Neuronal stem cell (in vitro differentiated cells): ENCODE results near the gene TXNDC5. TPM values are rescaled to one million over a fixed set of nuclear protein-coding genes. Genes with fewer than 3 reads are reported as not detected.

Source experiments
- DNase-seq: peaks from one replicate; pipeline ENCODE4 v3.0.0-alpha.2; 2013; ENCODE audit warnings: low spot score
- H2AFZ ChIP-seq: one replicate; pipeline ENCODE4 v1.6.1; 2013; ENCODE audit warnings: mild to moderate bottlenecking, low read length, inconsistent platforms
- H2AK5ac ChIP-seq: 2 replicates; pipeline ENCODE4 v1.6.1; 2013; ENCODE audit warnings: low read depth, mild to moderate bottlenecking, inconsistent platforms, low read length, moderate library complexity, mixed read lengths
- H2BK120ac ChIP-seq: 2 replicates; pipeline ENCODE4 v1.6.1; 2013; ENCODE audit warnings: low read depth, mild to moderate bottlenecking, inconsistent platforms, low read length, moderate library complexity, mixed read lengths
- H2BK12ac ChIP-seq: one replicate; pipeline ENCODE4 v1.6.1; 2013; ENCODE audit warnings: low read length, inconsistent platforms
- H2BK15ac ChIP-seq: 2 replicates; pipeline ENCODE4 v1.6.1; 2013; ENCODE audit warnings: mild to moderate bottlenecking, low read length, inconsistent platforms, mixed read lengths
- H2BK5ac ChIP-seq: one replicate; pipeline ENCODE4 v1.6.1; 2013; ENCODE audit warnings: inconsistent platforms, mild to moderate bottlenecking, low read length, moderate library complexity
- H3K14ac ChIP-seq: one replicate; pipeline ENCODE4 v1.6.1; 2013; ENCODE audit warnings: low read length, inconsistent platforms
- H3K18ac ChIP-seq: 2 replicates; pipeline ENCODE4 v1.6.1; 2013; ENCODE audit warnings: low read length, inconsistent platforms
- H3K23ac ChIP-seq: 2 replicates; pipeline ENCODE4 v1.6.1; 2013; ENCODE audit warnings: low read depth, mild to moderate bottlenecking, mixed read lengths, low read length, inconsistent platforms; ENCODE audit not compliant: poor library complexity
- H3K27ac ChIP-seq: replicated peaks from 3 replicates; pipeline ENCODE4 v1.5.1; 2013; ENCODE audit warnings: low read length, inconsistent platforms
- H3K27me3 ChIP-seq, 3 experiments: 2 replicates each; pipeline ENCODE4 v1.6.1; 2013; ENCODE audit warnings: low read length in 3 of 3, mild to moderate bottlenecking in 2 of 3, inconsistent platforms in 1 of 3, low read depth in 1 of 3, mixed read lengths in 1 of 3, moderate library complexity in 1 of 3; ENCODE audit not compliant: control insufficient read depth in 3 of 3, insufficient read depth in 3 of 3
- H3K36me3 ChIP-seq, 2 donors: replicated peaks in 1 of 2; 2 replicates each; pipeline ENCODE4 v1.6.1; 2013; ENCODE audit warnings: low read length in 2 of 2; ENCODE audit not compliant: control insufficient read depth in 2 of 2, insufficient read depth in 2 of 2
- H3K4ac ChIP-seq: 2 replicates; pipeline ENCODE4 v1.6.1; 2013; ENCODE audit warnings: inconsistent platforms, mild to moderate bottlenecking, low read length, moderate library complexity
- H3K4me1 ChIP-seq, 2 donors: 1 replicate in 1 of 2; 2 replicates in 1 of 2; pipeline ENCODE4 v1.6.1; 2013; ENCODE audit warnings: low read length in 2 of 2, low read depth in 1 of 2; ENCODE audit not compliant: control insufficient read depth in 2 of 2, insufficient read depth in 1 of 2
- H3K4me2 ChIP-seq: one replicate; pipeline ENCODE4 v1.6.1; 2013; ENCODE audit warnings: mild to moderate bottlenecking, low read length, inconsistent platforms; ENCODE audit not compliant: insufficient read depth, poor library complexity, severe bottlenecking
- H3K4me3 ChIP-seq, 2 donors: 2 replicates each; pipeline ENCODE4 v1.5.1; 2013; ENCODE audit warnings: low read length in 2 of 2, mild to moderate bottlenecking in 2 of 2, inconsistent platforms in 1 of 2, moderate library complexity in 1 of 2
- H3K79me1 ChIP-seq: one replicate; pipeline ENCODE4 v1.6.1; 2013; ENCODE audit warnings: low read depth, mild to moderate bottlenecking, inconsistent platforms, low read length, moderate library complexity
- H3K9ac ChIP-seq: one replicate; pipeline ENCODE4 v1.6.1; 2013; ENCODE audit warnings: mild to moderate bottlenecking, low read depth, low read length, inconsistent platforms; ENCODE audit not compliant: poor library complexity
- H3K9me3 ChIP-seq, 2 donors: replicated peaks in 1 of 2; 2 replicates each; pipeline versions ENCODE3 to v1.6.1; 2013; ENCODE audit warnings: low read length in 2 of 2, mild to moderate bottlenecking in 2 of 2, inconsistent platforms in 1 of 2, low read depth in 1 of 2, mixed read lengths in 1 of 2, moderate library complexity in 1 of 2; ENCODE audit not compliant: control insufficient read depth in 2 of 2, insufficient read depth in 1 of 2
- H4K8ac ChIP-seq: one replicate; pipeline ENCODE4 v1.6.1; 2013; ENCODE audit warnings: low read depth, mild to moderate bottlenecking, inconsistent platforms, low read length, moderate library complexity
- H4K91ac ChIP-seq: one replicate; pipeline ENCODE4 v1.6.1; 2013; ENCODE audit warnings: low read length, low read depth, mild to moderate bottlenecking, inconsistent platforms; ENCODE audit not compliant: poor library complexity
- WGBS, 2 donors: extraction: QIAGEN DNeasy Blood & Tissue Kit; methylation state at CpG; one replicate each; pipeline ENCODE4 v1.1.7; 2013; ENCODE audit warnings: missing lambda C conversion rate in 2 of 2, mixed read lengths in 1 of 2; ENCODE audit not compliant: insufficient read length in 2 of 2, insufficient replicate concordance in 1 of 2; ENCODE audit errors: extremely low coverage in 2 of 2; 5-methylcytosine and 5-hydroxymethylcytosine counted together
- polyA plus RNA-seq, 2 experiments: library from polyadenylated mRNA; stranded (reverse); fragments of 200-250 nt; gene quantifications; one replicate each; pipeline ENCODE4 v1.2.3, GENCODE V29; 2013

Gene TXNDC5
- polyA plus RNA-seq (2013, experiment 1 of 2), result 94.0 TPM
- 94.9 TPM for polyA plus RNA-seq (2013, experiment 2 of 2)

- Histone ChIP-seq H4K8ac (peak within 1 kb of the TSS; percentile 87), H2BK5ac (peak within 1 kb of the TSS; percentile 67), H2BK120ac (no peak within 1 kb of the TSS), H3K9ac (peak within 1 kb of the TSS; percentile 92), H2BK12ac (peak within 1 kb of the TSS; percentile 32), H3K23ac (peak within 1 kb of the TSS; percentile 82), H2BK15ac (peak within 1 kb of the TSS; percentile 99), H3K4me3 (peak within 1 kb of the TSS; percentile 75 to 89), H4K91ac (no peak within 1 kb of the TSS), H3K27me3 (peaks cover 0 to 49% (median 8%) of the 10 kb centered on the region in 3 experiments), H3K4me1 (peaks cover 4 to 11% of the 10 kb centered on the region in 2 donors), H3K14ac (peak within 1 kb of the TSS; percentile 91), H3K36me3 (peaks cover 0 to 2% of the 10 kb centered on the region in 2 donors), H3K18ac (peak within 1 kb of the TSS; percentile 97), H3K4ac (no peak within 1 kb of the TSS), H3K27ac (peak within 1 kb of the TSS; percentile 38), H2AK5ac (no peak within 1 kb of the TSS), H3K4me2 (peak within 1 kb of the TSS; percentile 87), H3K79me1 (peaks cover 3% of the 10 kb centered on the region), H3K9me3 (no peaks in the 10 kb centered on the region), H2AFZ (peak within 1 kb of the TSS; percentile 94)
- DNase-seq, result peak; percentile 81
- no CpG with 5 or more reads among the region's 75 CpGs for WGBS, 2 donors
Measured at GRCh38 chr6:7910654-7911344, at the start of gene TXNDC5. TSS of gene TXNDC5 (minus strand) at chr6:7910788. CDS start at chr6:7910776, 12 bp downstream.

- Histone ChIP-seq H4K8ac (no peak overlapping the region), H4K91ac (no peak overlapping the region), H3K4me3 (no peak overlapping the region), H2AK5ac (no peak overlapping the region), H2BK15ac (no peak overlapping the region), H2BK12ac (no peak overlapping the region), H2AFZ (no peak overlapping the region), H3K9ac (no peak overlapping the region), H3K27ac (no peak overlapping the region), H3K79me1 (no peaks in the 10 kb centered on the region), H3K23ac (no peak overlapping the region), H3K4ac (no peak overlapping the region), H3K14ac (no peak overlapping the region), H2BK5ac (no peak overlapping the region), H3K36me3 (no peaks in the 10 kb centered on the region), H3K27me3 (peaks cover 0 to 36% (median 0%) of the 10 kb centered on the region in 3 experiments), H3K4me1 (no peaks in the 10 kb centered on the region), H3K4me2 (no peak overlapping the region), H3K18ac (no peak overlapping the region), H3K9me3 (no peaks in the 10 kb centered on the region), H2BK120ac (no peak overlapping the region)
- no CpG with 5 or more reads among the region's 4 CpGs for WGBS, 2 donors
- no peak for DNase-seq
Measured at GRCh38 chr6:7960141-7960540, 49.6 kb upstream of the TXNDC5 start.

- Histone ChIP-seq H3K23ac (no peak overlapping the region), H2BK12ac (no peak overlapping the region), H2BK5ac (no peak overlapping the region), H3K27me3 (peaks cover 0 to 38% (median 0%) of the 10 kb centered on the region in 3 experiments), H3K36me3 (no peaks in the 10 kb centered on the region), H3K14ac (no peak overlapping the region), H4K91ac (no peak overlapping the region), H3K4me1 (no peaks in the 10 kb centered on the region), H3K4me3 (no peak overlapping the region), H3K18ac (no peak overlapping the region), H3K9ac (no peak overlapping the region), H2AK5ac (no peak overlapping the region), H2BK120ac (no peak overlapping the region), H2BK15ac (no peak overlapping the region), H4K8ac (no peak overlapping the region), H3K4ac (no peak overlapping the region), H3K4me2 (no peak overlapping the region), H2AFZ (no peak overlapping the region), H3K27ac (no peak overlapping the region), H3K9me3 (no peaks in the 10 kb centered on the region), H3K79me1 (no peaks in the 10 kb centered on the region)
- no peak for DNase-seq
- no CpG with 5 or more reads among the region's 4 CpGs for WGBS, 2 donors
Measured at GRCh38 chr6:7959453-7959852, 48.9 kb upstream of the TXNDC5 start.

GRCh38 chr6:7958464-7958863 is 47.9 kb upstream of the TXNDC5 start:
- H3K4me2 ChIP-seq, result no peak overlapping the region
- no peaks in the 10 kb centered on the region for H3K79me1 ChIP-seq
- no peak overlapping the region for H3K18ac ChIP-seq
- H3K4me3 ChIP-seq, result no peak overlapping the region
- no peak for DNase-seq
- no peak overlapping the region for H2BK12ac ChIP-seq
- no peaks in the 10 kb centered on the region for H3K36me3 ChIP-seq
- no peak overlapping the region for H3K23ac ChIP-seq
- H4K8ac ChIP-seq, result no peak overlapping the region
- no peak overlapping the region for H4K91ac ChIP-seq
- no peaks in the 10 kb centered on the region for H3K9me3 ChIP-seq
- no peak overlapping the region for H2AK5ac ChIP-seq
- H3K27me3 ChIP-seq, result peaks cover 0 to 36% (median 0%) of the 10 kb centered on the region in 3 experiments
- no peak overlapping the region for H2BK15ac ChIP-seq
- H2BK5ac ChIP-seq, result no peak overlapping the region
- no peak overlapping the region for H3K27ac ChIP-seq
- no peak overlapping the region for H2BK120ac ChIP-seq
- H2AFZ ChIP-seq, result no peak overlapping the region
- no peaks in the 10 kb centered on the region for H3K4me1 ChIP-seq
- no CpG with 5 or more reads among the region's 1 CpG for WGBS, 2 donors
- no peak overlapping the region for H3K4ac ChIP-seq
- H3K14ac ChIP-seq, result no peak overlapping the region
- no peak overlapping the region for H3K9ac ChIP-seq
